ENCODE data around the gene NAT9.

- TF ChIP-seq POLR2A (IDR thresholded peaks at IDR 0.05) (no peak), CTCF (IDR thresholded peaks at IDR 0.05) (no peak)
Observed at GRCh38 chr17:74797824-74798223, 21.7 kb upstream of the NAT9 start.
